NCI-H446 treated with DMSO at 0.1 percent for 48 hours (cell line): ENCODE results near the gene SLC22A4.

Experiments
- DNase-seq: peaks from one replicate; lab custom pipeline; 2025; lab: John Stamatoyannopoulos, UW

Gene SLC22A4

DNA sequence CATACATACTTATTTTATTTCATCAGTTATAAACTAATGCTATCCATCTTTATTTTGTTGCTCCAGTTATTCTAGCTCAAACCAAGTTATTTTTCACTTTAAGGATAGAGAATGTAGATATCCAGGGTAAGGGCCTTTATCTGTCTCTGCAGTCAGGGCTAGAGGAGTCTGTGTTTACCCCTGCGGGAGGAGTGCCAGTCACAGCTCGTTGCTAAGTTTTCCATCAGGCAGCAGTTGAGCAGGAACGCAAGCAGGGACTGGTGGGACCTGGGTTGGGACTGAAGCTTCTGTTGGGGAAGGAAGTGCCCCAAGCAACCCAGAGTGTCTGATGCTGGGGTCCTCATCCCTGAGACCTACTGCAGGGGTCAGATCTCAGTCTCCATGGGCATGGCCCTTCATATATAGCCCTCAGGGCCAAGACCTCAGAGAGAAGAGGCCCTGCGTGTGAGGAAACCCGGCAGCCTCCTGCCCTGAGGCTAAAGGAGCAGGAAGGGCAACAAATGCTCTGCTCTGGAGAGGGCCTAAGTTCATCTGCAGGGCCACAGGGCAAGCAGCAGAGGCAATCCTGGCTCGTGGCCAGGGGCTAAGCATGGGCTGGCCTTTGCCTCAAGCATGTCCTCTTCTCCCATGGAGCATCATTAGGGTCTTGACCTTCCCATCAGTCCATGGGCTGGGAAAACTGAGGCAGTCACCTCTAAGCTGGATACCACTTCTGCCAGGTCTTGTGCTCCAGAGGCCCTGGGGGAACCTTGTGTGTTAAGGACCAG lies 6.6 kb downstream of the SLC22A4 start:
- DNase-seq = no peak

DNA sequence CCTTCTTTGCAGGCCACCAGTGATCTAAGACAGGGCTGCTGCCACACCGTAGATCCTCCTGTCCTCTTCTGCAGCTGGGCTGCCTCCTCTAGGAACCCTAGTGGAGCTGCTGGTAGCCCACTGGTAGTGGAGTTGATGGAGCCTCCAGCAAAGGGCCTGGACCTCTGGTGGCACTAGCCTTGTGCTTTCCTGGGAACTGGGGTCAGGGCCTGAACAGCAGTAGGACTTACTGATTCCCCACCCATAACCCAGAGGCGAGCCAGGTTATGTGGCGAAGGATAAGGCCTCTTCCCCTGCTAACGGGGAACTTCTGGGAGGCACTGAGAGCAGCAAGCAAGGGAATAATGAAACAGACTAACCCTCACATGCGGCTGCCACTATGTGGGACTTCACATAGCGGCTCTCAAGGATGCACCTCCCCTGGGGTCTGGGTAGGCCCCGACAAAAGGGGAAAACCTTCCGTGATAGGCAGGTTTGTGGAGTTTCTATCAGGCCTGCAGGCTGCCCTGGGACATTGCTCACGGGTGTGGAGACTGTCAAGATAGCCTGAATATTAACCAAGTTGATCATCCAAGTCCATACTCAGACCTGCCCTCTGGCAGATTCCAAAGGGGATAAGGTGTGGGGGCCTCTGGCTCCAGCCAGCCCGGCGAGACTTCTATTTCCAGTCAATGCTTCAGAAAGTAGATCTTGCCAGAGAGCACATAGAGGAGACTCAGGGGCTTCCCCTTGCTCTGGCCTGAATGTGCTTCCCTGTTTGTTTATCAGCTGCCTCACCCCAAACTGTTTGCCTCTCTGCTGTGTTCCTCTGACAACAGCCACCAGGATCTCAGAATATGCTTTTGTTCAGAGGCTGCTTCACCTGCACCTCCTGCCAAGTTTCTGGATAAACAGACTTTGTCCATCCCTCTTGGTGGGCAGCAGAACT lies 7.4 kb downstream of the SLC22A4 start:
- DNase-seq = no peak

DNA sequence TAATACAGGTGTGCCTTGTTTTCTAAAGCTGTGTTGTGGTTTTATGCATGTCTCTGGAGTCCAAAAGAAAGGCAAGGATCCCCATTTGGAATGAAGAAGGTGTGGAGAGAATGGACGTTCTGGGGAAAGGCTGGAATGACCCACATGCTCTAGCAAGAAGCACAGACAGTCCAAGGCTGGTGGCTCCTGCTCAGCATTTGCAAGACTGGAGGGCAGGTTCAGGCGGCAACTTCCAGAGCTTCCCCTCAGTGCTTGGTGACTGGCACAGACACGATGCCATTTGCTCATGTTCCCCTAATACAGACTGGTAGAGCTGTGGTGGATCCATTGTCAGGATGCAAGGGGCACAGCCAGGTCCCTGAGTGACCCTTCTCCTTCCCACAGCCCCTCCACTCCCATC lies 8.2 kb downstream of the SLC22A4 start:
- DNase-seq = no peak

DNA sequence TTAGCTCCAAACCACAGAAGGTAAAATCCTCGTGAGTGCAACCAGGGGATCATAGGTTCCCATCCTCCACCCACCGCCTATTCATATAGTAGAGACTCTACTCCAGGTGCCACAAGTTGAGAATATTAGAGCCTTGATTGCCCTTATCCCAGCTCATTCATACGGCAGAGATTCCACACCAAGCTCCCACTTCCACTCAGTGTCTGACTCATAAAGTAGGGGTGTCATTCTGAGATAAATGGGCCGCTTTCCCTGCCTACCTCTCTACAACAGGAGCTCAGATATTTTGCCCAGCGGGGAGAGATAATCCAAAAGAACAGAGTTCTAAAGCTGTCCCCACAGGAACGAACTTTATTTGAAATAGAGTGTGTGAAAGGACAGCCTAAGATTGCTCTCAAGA lies 9.4 kb downstream of the SLC22A4 start:
- DNase-seq = no peak

DNA sequence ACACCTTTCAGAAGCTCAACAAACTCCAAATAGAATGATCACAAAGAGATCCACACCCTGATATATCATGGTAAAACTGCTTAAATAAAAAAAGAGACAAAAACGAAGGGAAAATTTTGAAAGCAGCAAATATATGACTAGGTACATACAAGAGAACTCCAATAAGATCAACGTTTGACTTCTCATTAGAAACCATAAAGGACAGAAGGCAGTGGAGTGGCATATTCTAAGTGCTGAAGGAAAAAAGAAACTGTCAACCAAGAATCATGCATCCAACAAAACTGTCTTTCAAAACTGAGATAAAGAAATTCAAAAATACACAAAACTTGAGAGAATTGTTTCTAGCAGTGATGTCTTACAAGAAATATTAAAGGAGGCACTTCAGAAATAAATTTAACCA lies 11.2 kb downstream of the SLC22A4 start:
- no peak for DNase-seq

DNA sequence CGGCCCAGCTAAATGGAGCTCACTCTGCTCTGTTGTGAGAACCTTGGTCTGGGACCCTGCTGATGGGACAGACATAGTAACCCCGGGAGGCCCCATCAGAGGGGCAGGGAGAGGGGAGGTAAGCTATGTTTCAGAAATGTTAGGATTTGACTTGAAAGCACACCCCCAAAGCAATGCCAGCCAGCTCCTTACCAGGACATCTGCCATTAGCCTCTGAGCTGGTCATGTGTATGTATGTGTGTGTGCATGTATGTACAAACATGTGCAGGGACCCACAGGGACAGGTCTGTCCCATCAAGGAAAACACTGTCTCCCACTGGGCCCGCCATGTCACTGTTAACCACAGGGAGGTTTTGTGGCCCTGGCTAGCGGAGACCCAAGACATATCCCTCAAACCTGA lies 14.5 kb downstream of the SLC22A4 start:
- no peak for DNase-seq

DNA sequence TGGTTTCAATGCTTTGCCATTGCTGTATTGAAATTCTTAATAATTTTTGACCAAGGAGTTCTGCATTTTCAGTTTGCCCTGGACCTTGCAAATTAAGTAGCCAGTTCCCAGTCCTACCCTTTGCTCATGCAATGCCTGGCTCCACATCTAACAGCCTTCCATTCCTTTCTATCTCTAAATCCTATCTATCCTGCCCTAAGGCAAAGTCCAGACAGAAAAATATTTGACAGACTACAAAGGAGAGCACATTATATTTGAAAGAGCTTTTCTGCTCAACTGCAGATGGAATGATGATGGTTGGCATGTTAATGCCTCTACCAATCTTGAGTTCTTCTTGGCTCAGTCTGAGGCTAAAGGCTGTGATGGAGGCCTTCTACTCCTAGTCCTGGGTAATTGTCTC lies 15.5 kb downstream of the SLC22A4 start:
- no peak for DNase-seq

DNA sequence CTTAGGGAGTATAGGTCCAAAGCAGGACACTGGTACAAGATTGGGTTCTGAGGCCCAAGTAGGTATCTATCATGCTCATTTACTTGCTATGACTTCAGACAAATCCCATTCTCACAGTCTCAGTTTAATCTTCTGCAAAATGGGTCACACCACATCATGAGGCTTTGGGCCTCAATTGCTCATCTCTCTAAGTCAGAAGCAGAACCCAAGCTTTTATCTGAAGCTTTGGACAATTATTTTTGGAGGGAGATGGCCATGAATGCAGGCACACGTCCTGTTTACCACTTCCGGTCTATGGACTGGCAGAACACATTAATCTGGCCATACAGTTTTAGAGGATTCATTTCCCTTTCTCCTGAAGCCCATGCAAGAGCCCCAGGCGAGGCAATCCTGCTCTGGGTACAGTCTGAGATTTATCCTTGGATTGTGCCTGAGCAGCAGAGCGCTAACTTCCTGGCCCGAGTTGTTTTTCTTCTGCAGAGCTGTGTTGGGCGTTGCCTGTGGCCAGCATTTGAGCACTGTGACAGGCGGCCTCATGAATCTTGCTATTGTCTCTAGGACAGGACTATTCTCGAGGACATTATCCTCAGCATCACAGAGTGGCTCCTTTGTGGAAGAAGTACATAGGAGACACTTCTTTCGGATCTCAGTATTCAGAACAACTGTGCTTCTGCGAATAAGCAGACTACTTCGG lies 16.1 kb downstream of the SLC22A4 start:
- no peak for DNase-seq

DNA sequence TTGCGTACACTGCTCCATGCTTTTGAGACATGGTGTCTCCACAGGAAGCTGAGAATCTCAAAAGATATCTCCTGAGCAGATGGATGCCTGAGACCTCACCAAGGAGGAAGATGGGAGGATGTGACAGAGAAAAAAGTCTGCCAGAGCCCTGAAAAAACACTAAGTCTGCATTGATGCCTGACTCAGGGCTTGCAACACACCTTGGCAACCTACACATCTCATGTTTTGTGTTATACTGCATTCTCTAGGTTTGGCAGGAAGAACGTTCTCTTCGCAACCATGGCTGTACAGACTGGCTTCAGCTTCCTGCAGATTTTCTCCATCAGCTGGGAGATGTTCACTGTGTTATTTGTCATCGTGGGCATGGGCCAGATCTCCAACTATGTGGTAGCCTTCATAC lies 19.2 kb downstream of the SLC22A4 start:
- DNase-seq = no peak

DNA sequence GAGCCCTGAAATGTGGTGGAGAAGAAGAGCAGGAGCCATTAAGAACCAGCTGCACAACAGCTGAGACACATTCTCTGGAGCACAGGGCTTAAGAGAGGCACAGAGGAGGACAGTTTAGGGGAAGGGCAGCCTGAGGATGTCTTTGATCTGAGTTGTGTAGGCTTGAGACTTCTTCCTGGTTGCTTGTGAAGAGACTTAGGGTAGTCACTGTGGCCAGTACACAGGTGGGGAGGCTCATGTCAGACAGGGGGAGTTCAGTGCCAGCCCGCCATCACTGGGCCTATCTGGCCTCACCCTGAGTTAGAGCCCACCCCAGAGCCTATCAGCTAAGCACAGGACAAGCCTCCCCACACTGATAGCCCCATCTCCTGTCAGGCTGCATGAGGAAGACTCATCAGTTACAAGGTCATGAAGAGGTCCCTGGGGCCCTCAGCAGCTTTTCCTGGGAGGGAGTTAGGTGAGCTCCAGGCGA lies 19.8 kb downstream of the SLC22A4 start:
- no peak for DNase-seq

DNA sequence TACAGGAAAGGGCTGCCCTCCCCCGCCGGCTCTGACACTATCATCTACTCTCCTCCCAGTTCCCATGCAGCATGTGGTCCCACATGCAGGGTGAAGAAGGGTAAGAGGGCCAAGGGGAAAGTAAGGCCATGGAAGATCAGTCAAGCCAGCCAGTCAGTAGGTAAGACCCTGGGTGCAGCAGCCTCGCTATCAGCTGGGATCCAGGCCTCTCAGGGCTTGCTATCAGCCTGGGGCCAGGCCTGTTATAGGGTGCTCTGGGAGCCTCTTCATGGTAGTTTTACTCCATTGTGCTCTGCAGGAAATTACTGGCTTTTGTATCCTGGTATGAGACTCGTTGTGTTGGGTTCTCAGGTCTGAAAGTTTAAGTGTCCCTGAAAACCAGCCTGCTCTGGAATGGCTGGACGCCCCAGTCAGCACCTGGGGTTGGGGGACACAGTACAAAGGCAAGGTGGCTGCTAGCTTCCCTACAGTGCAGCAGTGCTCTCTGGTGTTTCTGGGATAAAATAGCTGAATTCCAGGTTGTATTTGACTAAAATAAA lies 21.4 kb downstream of the SLC22A4 start:
- no peak for DNase-seq

DNA sequence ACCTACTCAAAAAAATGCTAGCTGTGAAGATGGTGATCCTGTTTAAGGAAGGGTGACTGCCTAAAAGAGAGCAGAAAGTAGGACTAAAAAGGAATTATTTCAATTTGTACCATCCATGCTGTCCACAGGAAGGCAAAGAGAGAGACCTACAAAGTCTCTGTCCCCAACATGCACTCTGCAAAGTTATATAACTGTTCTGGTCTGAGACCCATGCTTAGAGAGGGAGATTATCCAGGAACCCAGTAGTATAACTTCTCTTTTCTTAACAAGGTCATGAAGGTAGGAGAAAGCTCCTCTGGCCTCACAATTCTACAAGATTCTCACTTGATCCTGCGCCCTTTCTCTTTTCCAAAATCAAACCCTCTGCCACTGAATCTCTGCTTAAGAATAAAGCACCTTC lies 25.8 kb downstream of the SLC22A4 start:
- no peak for DNase-seq

DNA sequence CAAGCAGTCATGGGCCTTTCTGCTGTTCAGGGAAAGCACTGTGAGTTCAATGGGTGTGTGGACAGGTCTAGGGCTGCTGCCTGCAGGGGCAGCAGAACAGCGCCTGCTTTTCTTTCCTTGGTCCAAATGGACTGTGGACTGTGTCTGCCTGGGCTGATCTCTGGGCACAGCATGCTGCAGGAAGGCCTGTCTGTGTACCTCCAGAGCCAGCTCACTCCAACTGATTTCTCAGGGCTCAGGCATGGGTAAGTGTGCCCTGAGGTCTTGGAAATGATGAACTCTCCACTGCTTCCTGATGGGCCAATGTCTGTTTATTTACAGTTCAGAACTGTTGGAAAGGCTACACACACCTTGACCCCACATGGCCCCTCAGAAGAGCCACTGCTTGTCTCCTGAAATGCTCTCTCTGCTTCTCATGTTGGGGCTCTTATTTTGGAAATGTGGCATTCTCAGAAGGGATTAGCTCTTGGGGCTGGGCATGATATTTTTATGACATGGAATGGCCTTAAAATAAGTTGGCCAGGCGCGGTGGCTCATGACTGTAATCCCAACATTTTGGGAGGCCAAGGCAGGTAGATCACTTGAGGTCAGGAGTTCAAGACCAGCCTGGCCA lies 27.0 kb downstream of the SLC22A4 start:
- no peak for DNase-seq

DNA sequence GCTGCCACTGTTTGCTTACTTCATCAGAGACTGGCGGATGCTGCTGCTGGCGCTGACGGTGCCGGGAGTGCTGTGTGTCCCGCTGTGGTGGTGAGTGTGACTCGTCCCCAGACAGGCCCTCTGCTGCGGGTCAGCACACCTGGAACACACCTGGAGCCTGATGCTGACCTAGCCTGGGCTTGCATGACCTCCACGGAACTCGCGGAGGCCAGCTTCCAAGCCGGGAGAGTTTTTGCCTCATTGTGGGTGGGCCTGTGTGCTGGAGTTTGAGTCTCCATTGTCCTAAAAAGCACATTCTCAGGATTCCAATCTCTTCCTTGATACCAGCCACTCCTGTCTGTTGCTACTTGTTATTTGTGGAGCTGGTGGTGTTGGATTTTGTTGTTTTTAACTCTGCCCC lies 28.1 kb downstream of the SLC22A4 start:
- no peak for DNase-seq

DNA sequence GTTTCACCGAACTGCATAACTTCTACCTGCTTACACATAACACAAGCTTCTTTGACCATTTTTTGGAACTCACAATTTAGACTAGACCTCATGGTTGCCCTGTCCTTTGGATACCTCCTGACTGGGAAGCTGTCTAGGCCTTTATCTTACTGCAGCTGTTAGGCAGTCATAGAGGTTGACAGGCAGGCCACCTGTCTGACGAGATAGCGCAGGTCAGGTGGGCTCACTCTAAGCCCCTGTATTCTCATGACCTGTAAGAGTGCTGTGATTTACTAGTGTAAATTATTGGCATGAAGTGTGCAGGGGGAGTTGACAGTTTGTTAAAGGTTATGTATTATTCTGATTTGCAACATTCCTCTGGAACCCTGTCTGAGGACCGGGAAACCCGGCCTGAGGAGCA lies 29.0 kb downstream of the SLC22A4 start:
- no peak for DNase-seq

DNA sequence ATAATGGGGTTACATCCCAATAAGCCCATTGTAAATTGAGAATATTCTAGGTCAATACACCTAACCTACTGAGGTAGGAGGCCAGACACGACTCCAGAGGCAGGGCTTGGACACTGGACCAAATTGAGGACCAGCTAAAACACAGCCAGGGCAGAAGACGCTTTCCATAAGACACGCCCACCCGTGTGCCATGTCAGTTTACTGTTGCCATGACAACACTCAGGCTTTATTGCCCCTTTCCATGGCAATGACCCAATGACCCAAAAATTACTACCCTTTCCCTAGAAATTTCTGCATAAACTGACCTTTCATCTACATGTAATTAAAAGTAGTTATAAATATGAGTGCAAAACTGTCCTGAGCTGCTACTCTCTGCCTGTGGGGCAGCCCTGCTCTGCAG lies 31.5 kb downstream of the SLC22A4 start:
- DNase-seq = no peak

DNA sequence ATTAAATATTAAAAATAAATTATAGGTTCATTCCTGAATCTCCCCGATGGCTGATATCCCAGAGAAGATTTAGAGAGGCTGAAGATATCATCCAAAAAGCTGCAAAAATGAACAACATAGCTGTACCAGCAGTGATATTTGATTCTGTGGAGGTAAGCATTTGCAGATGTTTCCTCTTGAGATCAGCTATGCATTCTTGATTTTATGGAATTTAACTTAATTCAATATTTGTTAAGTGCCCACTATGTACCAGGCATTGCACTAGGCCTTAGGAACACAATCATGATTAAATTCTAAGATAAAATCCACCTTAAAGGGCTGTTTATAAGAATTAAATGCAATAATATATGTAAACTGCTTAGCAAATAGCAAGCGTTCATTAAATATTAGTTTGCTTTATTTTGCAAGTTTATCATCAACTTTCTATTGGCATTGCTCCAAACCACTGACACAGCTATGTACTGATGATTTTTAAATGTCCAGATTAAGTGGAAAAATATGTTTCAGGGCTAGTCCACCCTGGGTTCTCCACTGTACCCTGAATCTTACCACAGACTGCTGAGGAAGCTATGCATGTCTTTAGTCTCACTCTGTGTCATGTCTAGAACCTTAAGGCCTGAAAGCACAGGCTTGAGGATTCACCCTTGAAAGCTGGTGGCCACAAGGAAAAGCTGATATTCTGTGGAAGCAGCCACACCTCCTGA lies 33.2 kb downstream of the SLC22A4 start:
- no peak for DNase-seq

DNA sequence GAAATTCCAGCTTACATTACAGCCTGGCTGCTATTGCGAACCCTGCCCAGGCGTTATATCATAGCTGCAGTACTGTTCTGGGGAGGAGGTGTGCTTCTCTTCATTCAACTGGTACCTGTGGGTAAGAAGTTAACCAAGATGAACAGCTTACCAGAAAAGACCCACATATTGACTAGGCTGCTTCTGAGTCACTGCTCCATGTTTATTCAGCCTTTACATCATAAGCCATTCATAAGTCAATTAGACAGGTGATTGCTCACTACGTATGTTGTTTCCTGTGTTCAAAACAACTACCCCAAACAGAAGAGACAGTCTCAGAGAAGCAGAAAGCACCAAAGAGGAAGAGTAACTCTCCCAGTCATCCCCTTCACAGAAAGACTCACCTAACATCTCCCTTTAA lies 40.6 kb downstream of the SLC22A4 start:
- no peak for DNase-seq

DNA sequence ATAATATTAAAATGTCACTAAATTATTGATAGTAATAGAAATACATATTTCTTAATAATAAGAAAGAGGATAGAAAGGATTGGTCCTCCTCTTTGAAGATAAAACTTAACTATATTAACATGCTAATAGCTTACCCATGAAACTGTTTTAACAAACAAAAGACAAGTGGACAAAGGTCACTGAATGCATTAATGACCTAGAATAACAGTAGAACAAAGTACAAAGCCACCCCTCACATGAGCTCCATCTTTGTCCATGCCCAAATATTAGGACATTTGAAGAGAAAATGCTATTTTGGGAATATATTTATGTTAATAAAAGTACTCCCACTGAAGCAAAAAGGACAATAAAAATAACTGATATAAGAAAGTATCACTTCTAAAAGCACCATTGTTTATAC lies 41.2 kb downstream of the SLC22A4 start:
- no peak for DNase-seq

DNA sequence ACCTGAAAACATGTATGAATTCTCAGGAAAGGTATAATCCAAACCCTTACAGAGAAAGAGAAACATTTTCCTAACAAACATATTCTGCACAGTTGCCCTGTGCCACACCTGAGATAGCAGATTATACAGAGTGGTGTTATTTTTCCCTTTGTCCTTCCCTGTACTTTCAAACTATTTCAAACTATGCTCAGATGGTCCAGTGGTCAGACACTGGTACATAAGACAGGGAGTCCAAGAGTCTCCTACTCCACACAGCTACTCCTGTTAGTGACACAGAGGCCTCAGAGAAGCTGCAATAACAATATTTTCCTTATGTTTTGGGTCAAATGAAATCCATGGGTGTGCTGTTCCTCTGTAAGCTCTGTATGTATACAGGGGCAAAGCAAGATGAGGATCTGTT lies 45.3 kb downstream of the SLC22A4 start:
- no peak for DNase-seq
